Lower leg skin (tissue), 3 donors: ENCODE measurements around the gene IPO11.

Source experiments
- CTCF ChIP-seq, 3 donors: fragments of 450-650 bp; IDR thresholded peaks; one replicate each; pipeline ENCODE4 v1.5.1; 2016; ENCODE audit warnings: antibody characterized with exemption in 3 of 3, mild to moderate bottlenecking in 3 of 3, moderate library complexity in 2 of 3
- POLR2A ChIP-seq, 2 donors: fragments of 450-650 bp; IDR thresholded peaks; one replicate each; pipeline ENCODE4 v1.6.1; 2016 to 2017; ENCODE audit warnings: antibody characterized with exemption in 2 of 2, mild to moderate bottlenecking in 1 of 2, moderate library complexity in 1 of 2

- TF ChIP-seq CTCF (IDR thresholded peaks at IDR 0.05) (no peak), POLR2A (IDR thresholded peaks at IDR 0.05) (no peak)
Observed at GRCh38 chr5:62568143-62568542, 155.6 kb downstream of the IPO11 start.
